IMR-90 (cell line): ENCODE results near the gene SLC16A9. TPM values are rescaled to one million over a fixed set of nuclear protein-coding genes. Genes with fewer than 3 reads are reported as not detected.

ENCODE experiments used
- ATAC-seq: fragments of 200-7000 bp; cut with Tn5 transposase; 2 replicates; pipeline ENCODE4 v1.9.1; 2020; ENCODE audit warnings: low read depth, mild to moderate bottlenecking, moderate library complexity
- BruUV-seq: library from RNA; stranded (reverse); fragments of 400-500 nt; replicated peaks from 2 replicates; lab custom pipeline; 2021; lab: Mats Ljungman, UMichigan
- CTCF ChIA-PET: fragments of 300-600 bp; formaldehyde crosslinking; extraction: SDS; loops from one replicate; lab custom pipeline; 2021; ENCODE audit warnings: antibody characterized with exemption; lab: Yijun Ruan, JAX
- POLR2A ChIA-PET: fragments of 300-600 bp; sonication (Branson Sonifier 250); formaldehyde crosslinking; loops from one replicate; lab custom pipeline; 2022; ENCODE audit warnings: antibody characterized with exemption; ENCODE audit not compliant: unreplicated experiment; lab: Charles Lee
- DNase-seq: peaks from one replicate; pipeline ENCODE4 v3.0.0; 2013
- H2AFZ ChIP-seq: replicated peaks from 2 replicates; pipeline ENCODE3; 2013; ENCODE audit warnings: low read length, mild to moderate bottlenecking; ENCODE audit not compliant: poor library complexity
- H2AK5ac ChIP-seq: 2 replicates; pipeline ENCODE4 v1.6.1; 2013; ENCODE audit warnings: low read depth, low read length, inconsistent platforms
- H2AK9ac ChIP-seq: replicated peaks from 2 replicates; pipeline ENCODE3; 2013; ENCODE audit warnings: mild to moderate bottlenecking, low read depth, low read length, moderate library complexity; ENCODE audit not compliant: poor library complexity
- H2BK120ac ChIP-seq: 2 replicates; pipeline ENCODE4 v1.6.1; 2013; ENCODE audit warnings: low read depth, low read length, inconsistent platforms
- H2BK15ac ChIP-seq: 3 replicates; pipeline ENCODE4 v1.6.1; 2013; ENCODE audit warnings: low read depth, low read length, inconsistent platforms
- H2BK20ac ChIP-seq: 2 replicates; pipeline ENCODE4 v1.6.1; 2013; ENCODE audit warnings: low read depth, mild to moderate bottlenecking, inconsistent platforms, low read length, moderate library complexity
- H2BK5ac ChIP-seq: 2 replicates; pipeline ENCODE4 v1.6.1; 2013; ENCODE audit warnings: mild to moderate bottlenecking, low read depth, low read length, inconsistent platforms; ENCODE audit not compliant: poor library complexity, severe bottlenecking
- H3K14ac ChIP-seq: replicated peaks from 2 replicates; pipeline ENCODE4 v1.6.1; 2013; ENCODE audit warnings: low read depth, low read length, inconsistent platforms
- H3K18ac ChIP-seq: 2 replicates; pipeline ENCODE4 v1.6.1; 2013; ENCODE audit warnings: low read depth, low read length, control low read depth
- H3K23ac ChIP-seq: 2 replicates; pipeline ENCODE4 v1.6.1; 2013; ENCODE audit warnings: low read depth, low read length, inconsistent platforms
- H3K27ac ChIP-seq: 2 replicates; pipeline ENCODE4 v1.5.1; 2013; ENCODE audit warnings: mild to moderate bottlenecking, control low read depth, low read length; ENCODE audit not compliant: insufficient read depth
- H3K27me3 ChIP-seq: 2 replicates; pipeline ENCODE4 v1.6.1; 2013; ENCODE audit warnings: low read length; ENCODE audit not compliant: control insufficient read depth, insufficient read depth
- H3K36me3 ChIP-seq: 2 replicates; pipeline ENCODE4 v1.6.1; 2013; ENCODE audit warnings: low read length, mixed read lengths; ENCODE audit not compliant: control insufficient read depth, insufficient read depth
- H3K4ac ChIP-seq: 2 replicates; pipeline ENCODE4 v1.6.1; 2013; ENCODE audit warnings: low read depth, low read length, inconsistent platforms
- H3K4me1 ChIP-seq: 2 replicates; pipeline ENCODE4 v1.6.1; 2013; ENCODE audit warnings: low read length, mixed read lengths; ENCODE audit not compliant: control insufficient read depth, insufficient read depth
- H3K4me2 ChIP-seq: 2 replicates; pipeline ENCODE4 v1.6.1; 2013; ENCODE audit warnings: low read depth, mild to moderate bottlenecking, control low read depth, low read length, moderate library complexity
- H3K4me3 ChIP-seq: 2 replicates; pipeline ENCODE4 v1.5.1; 2013; ENCODE audit warnings: low read depth, mild to moderate bottlenecking, control low read depth, low read length, moderate library complexity; ENCODE audit not compliant: insufficient read depth
- H3K56ac ChIP-seq: 2 replicates; pipeline ENCODE4 v1.6.1; 2013; ENCODE audit warnings: low read length, inconsistent platforms; ENCODE audit not compliant: insufficient read depth; ENCODE audit errors: extremely low read depth
- H3K79me1 ChIP-seq, 2 experiments: 2 replicates each; pipeline ENCODE4 v1.6.1; 2013; ENCODE audit warnings: low read length in 2 of 2, inconsistent platforms in 1 of 2, low read depth in 1 of 2
- H3K9ac ChIP-seq: 2 replicates; pipeline ENCODE4 v1.6.1; 2013; ENCODE audit warnings: low read depth, low read length, control low read depth
- H3K9me1 ChIP-seq: 2 replicates; pipeline ENCODE4 v1.6.1; 2013; ENCODE audit warnings: low read length, inconsistent platforms; ENCODE audit not compliant: insufficient read depth
- H3K9me3 ChIP-seq: 2 replicates; pipeline ENCODE4 v1.6.1; 2013; ENCODE audit warnings: low read length; ENCODE audit not compliant: control insufficient read depth, insufficient read depth
- H4K20me1 ChIP-seq: 2 replicates; pipeline ENCODE4 v1.6.1; 2013; ENCODE audit warnings: low read length, inconsistent platforms; ENCODE audit not compliant: insufficient read depth
- H4K5ac ChIP-seq: 2 replicates; pipeline ENCODE4 v1.6.1; 2013; ENCODE audit warnings: mild to moderate bottlenecking, low read depth, low read length, control low read depth
- H4K8ac ChIP-seq, 2 experiments: 2 replicates each; pipeline ENCODE4 v1.6.1; 2013; ENCODE audit warnings: low read depth in 2 of 2, low read length in 2 of 2, control low read depth in 1 of 2, inconsistent platforms in 1 of 2
- H4K91ac ChIP-seq: 2 replicates; pipeline ENCODE4 v1.6.1; 2013; ENCODE audit warnings: low read depth, low read length, inconsistent platforms; ENCODE audit not compliant: insufficient read depth
- MAFK ChIP-seq: IDR thresholded peaks from 2 replicates; pipeline ENCODE4 v1.6.1; 2012; ENCODE audit warnings: low read depth, low read length, improper control_type of control experiment
- WGBS, 2 experiments: methylation state at CpG; one replicate each; pipeline versions ENCODE4 v1.1.5 to v1.1.7; 2013; ENCODE audit warnings: missing lambda C conversion rate in 2 of 2; ENCODE audit not compliant: insufficient read length in 1 of 2; ENCODE audit errors: extremely low coverage in 2 of 2; 5-methylcytosine and 5-hydroxymethylcytosine counted together
- dilution Hi-C: fragments of 300-500 bp; cut with HindIII; formaldehyde crosslinking; loops from one replicate; pipeline ENCODE4 v1.14.3; 2018; ENCODE audit warnings: low sequenced_read_pairs; ENCODE audit not compliant: unreplicated experiment
- in situ Hi-C: fragments of 300-500 bp; cut with MboI; formaldehyde crosslinking; loops from 3 replicates; pipeline ENCODE4 v1.14.3; 2019; ENCODE audit warnings: low sequenced_read_pairs, inconsistent platforms, mixed read lengths
- intact Hi-C: fragments of 100-400 bp; cut with micrococcal nuclease; formaldehyde crosslinking; loops from 2 replicates; pipeline ENCODE4 v1.10.0; 2022
- polyA plus RNA-seq, 3 experiments: library from polyadenylated mRNA; depleted of rRNA; stranded (reverse); fragments of >200 nt; gene quantifications; 2 replicates each; pipeline ENCODE4 v1.2.3, GENCODE V29; 2012; ENCODE audit warnings: low replicate concordance in 1 of 3
- total RNA-seq: library from RNA; depleted of rRNA; stranded (reverse); fragments of >200 nt; gene quantifications from 2 replicates; pipeline ENCODE4 v1.2.3, GENCODE V29; 2012

Gene SLC16A9
- total and polyA plus RNA-seq, 2 of the 4 experiments (the other 2 are of a cell fraction) = 0.18 to 0.26 TPM

- Histone ChIP-seq H3K27me3 (no peaks in the 10 kb centered on the region), H2BK20ac (no peak overlapping the region), H4K91ac (no peak overlapping the region), H3K14ac (no peak overlapping the region), H3K56ac (no peak overlapping the region), H3K79me1 (no peaks in the 10 kb centered on the region), H3K4me1 (no peaks in the 10 kb centered on the region), H4K20me1 (no peaks in the 10 kb centered on the region), H2AK9ac (no peak overlapping the region), H3K18ac (no peak overlapping the region), H3K27ac (no peak overlapping the region), H3K4me2 (no peak overlapping the region), H2BK120ac (no peak overlapping the region), H3K9ac (no peak overlapping the region), H4K5ac (no peak overlapping the region), H3K9me1 (no peaks in the 10 kb centered on the region), H2AFZ (no peak overlapping the region), H3K4me3 (no peak overlapping the region), H3K36me3 (no peaks in the 10 kb centered on the region), H4K8ac (no peak overlapping the region), H2AK5ac (no peak overlapping the region), H3K9me3 (no peaks in the 10 kb centered on the region), H2BK15ac (no peak overlapping the region), H3K23ac (no peak overlapping the region), H3K4ac (no peak overlapping the region), H2BK5ac (no peak overlapping the region)
- in situ Hi-C loops = no loop called here
- no peak for TF ChIP-seq MAFK
- ATAC-seq (no peak), DNase-seq (no peak)
- CTCF ChIA-PET = no interaction called here
- no CpG with 5 or more reads among the region's 1 CpG for WGBS, 2 experiments
- POLR2A ChIA-PET = no interaction called here
- intact Hi-C loops = no loop called here
- no TSS peak for BruUV-seq
- dilution Hi-C loops = no loop called here
Observed at GRCh38 chr10:59655309-59655708, 54.3 kb downstream of the SLC16A9 start.
